HG03064 (cell line): ENCODE data around the gene TSPAN14.
A peak's percentile ranks its signal among the peaks of the same experiment; 100 is the strongest.
"Not testable (repeated sequence)": the region's sequence is repeated elsewhere in the genome, so short reads cannot be mapped to it uniquely, and the experiment has no call there.

Source experiments
- ATAC-seq: cut with Tn5 transposase; IDR thresholded peaks from one replicate; pipeline ENCODE4 v1.9.1; 2021; ENCODE audit warnings: low read depth; ENCODE audit not compliant: unreplicated experiment

TSPAN14 gene, protein sequence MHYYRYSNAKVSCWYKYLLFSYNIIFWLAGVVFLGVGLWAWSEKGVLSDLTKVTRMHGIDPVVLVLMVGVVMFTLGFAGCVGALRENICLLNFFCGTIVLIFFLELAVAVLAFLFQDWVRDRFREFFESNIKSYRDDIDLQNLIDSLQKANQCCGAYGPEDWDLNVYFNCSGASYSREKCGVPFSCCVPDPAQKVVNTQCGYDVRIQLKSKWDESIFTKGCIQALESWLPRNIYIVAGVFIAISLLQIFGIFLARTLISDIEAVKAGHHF

DNA sequence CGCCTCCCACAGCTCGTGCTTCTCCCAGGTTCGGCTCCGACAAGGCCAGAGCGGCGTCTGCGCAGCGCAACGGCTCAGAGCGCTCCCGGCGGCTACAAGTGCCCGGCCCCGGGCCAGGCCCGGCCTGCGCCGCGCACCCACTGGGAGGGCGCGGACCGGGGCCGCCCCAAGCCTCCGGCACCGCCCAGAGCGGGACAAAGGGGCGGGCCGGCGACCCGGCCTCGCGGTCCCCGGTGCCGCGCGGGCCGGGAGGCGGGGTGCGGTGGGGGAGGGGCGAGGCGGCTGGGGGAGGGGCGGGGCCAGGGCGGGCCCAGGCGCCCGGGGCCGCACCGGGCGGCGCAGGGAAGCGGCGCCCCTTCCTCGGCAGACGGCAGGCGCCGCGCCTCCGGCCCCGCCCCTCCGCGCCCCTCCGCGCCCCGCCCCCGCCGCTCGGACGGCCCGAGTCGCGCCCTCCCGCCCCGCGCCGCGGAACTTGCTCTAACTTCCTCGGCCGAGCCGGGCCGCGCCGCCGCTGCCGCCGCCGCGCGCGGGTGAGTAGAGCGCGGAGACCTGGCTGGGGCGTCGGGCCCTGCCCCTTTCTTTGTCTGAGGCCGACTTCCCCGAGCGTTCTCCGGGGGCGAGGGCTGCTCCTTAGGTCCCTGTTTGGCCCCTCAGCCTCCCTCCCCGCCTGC lies at the start of gene TSPAN14:
TSS of gene TSPAN14 (plus strand) at position 469 of the 671 bp plus-strand sequence. CDS start 34,924 bp downstream, outside the sequence.
- ATAC-seq, result peak; percentile 56

DNA sequence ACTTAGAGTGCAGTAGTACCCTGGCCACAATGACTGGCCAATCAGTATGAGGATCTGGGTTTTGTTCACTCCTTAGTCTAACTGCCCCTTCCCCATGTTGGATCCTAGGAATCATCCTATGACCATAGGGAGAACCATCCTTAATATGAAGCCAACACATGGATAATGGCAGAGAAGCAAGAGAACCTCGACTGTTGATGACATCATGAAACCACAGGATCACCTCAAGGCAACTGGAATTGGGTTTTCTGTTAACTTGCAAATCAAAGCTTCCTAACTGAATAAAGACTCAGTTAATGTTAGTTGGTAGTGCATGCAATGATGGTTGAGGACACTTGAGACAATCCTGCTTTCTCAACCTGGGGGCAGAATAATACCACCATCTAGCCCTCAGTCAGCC lies 49.1 kb upstream of the TSPAN14 start:
- no peak for ATAC-seq

DNA sequence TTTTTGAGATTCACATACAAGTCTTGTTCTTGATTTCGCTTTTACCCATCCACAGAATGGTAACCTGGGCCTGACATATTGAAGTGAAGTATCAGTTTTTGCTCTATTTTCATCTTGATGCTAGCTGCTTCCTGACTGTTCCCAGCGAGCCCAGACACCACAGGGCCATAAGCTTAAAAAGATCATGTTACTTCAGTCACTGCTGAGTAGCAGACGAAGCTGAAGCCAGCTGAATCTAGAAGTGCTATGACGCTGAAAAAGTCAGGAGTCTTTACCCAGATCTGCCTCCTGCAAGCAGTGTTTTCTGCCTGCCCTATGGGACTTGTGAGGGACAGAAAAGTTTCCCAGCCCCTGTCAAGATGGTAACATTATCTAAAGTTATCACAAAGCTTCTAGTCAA lies 48.5 kb upstream of the TSPAN14 start:
- no peak for ATAC-seq

DNA sequence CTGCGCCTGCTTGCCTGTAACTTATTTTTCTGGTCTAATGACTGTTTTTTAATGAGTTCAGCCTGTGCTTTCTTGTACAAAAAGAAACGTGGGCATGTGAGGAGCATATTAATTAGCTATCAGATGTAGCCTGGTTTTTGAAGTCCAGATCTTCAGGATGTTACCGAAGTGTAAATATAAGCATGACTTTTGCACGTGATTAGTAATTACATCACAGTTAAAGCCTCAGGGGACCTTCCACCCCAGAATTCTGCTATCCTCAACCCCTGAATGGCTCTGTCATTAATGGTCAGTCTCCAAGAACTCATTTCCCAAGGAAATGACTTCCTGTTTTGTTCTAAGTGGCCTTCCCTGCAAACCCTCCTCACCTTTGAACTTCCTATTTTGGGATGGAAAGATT lies 47.9 kb upstream of the TSPAN14 start:
- ATAC-seq, result no peak

DNA sequence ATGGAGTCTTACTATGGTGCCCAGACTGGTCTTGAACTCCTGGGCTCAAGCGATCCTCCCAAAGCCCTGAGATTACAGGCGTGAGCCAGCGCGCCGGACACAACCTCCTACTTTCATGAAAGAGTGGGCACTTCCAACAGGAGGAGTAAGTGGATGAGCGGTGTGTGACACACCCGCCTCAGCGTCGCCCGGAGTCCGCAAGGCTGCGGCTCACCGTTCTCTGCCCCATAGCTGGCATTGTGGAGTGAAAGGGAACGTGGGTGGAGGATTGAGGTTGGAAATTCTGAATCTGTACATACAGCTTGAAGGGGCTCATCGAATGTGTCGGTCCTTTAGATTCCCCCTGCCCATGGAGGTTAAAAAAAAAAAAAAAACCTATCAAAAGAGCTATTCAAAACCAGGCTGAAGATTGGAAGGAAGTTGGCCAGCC lies 46.3 kb upstream of the TSPAN14 start:
- peak; percentile 21 for ATAC-seq

DNA sequence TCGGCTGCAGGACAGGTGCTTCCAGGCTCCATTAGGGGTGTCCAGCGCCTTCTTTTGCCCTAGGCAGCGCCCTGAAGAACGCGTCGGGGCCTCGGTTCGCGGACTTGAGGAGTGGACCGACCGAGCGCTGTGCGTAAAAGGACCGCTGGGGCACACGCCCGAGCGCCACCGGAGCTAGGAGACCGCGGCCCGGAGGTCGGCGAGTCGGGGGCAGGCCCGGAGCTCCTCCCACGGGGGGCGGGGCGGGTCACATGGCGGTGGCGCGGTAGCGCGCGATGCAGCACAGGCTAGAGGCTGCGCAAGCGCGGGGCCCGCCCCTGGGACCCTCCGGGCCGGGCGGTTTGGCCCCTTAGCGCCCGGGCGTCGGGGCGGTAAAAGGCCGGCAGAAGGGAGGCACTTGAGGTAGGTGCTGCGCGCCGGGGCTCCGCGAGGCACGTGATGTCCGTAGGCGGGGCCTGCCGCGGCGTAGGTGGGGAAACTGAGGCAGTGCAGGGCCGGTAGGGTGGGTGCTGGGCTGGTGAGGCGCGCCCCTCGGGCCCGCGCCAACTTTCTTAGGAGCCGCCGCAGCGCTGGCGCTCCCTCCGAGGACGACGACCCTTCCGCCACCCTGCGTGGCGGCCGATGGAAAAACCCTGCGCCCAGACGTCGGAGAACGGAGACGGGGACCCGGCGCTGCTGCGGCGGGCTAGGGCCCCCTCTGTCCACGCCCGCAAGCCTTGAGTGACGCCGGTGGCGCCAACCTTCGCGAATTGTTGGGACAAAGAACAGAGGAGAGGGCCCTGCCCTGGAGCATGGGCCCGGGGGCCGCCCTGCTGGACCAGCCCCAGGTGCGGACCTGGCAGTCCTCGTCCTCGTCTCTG lies 45.6 kb upstream of the TSPAN14 start, which contains the start of gene PRXL2A:
TSS of gene PRXL2A (plus strand) at position 310 of the 860 bp plus-strand sequence. CDS start 11,917 bp downstream, outside the sequence.
- ATAC-seq, result peak; percentile 98

DNA sequence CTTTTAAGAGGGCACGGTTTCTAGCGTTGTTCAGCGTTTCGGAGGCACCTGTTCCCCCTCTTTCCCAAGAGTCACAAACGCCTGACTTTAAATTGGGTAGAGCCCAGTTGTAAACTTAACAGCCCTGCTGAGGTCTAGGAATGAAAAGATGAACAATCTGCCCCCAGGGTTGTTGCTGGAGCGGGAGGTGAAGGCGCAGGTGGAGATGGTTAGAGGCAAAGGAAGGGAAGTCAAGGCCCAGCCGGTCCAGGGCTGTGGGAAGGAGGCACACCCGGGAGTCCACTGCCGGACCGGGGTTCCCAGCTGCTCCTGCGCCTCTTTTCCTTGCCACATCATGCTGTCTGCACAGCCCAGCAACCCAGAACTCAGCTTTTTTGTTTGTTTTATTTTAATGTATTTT lies 45.0 kb upstream of the TSPAN14 start:
- ATAC-seq, result no peak

DNA sequence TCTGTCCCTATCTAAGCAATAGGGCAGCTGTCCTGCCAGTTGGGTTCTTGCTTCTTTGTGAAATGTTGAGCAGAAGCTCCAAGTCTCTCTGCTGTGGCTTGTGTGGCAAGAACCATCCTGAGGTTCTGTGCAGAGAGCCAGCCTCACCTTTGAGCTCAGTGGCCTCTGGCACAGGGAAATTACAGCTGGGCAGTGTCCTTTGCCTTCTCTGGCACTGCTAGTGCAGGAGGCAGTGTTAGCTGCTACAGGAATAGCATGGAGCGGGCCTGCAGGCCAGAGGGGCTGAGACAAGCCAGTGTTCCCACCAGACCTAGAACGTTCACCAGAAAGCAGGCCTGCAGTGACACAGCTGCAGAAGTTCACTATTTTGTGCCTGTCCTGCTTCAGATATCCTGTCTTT lies 44.0 kb upstream of the TSPAN14 start:
- ATAC-seq, result no peak

DNA sequence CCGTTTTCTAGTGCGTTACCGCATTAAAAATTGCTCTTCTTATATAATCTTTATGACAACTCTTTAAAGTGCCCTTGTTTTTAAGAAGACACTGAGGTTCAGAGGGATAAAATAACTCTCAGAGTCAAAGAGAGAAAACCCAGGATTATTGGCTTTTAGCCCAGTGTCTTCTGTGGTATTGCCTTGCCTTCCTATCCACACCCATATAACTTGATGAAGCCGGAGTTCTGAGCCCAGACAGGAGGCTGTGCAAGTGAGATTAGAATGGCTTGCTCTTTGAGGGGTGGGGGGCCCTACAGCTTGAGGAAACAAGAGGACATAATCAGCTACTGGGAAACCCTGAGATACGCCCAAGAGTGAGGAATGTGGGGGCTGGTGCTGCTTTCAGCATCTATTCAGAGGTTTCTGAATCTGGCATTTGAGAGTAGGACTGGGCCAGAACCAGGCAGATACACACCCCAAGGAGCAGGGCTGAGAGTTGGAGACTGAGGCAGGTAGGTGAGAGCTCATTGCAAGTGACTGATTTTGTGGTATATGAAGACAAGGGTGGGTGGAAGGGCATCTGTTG lies 43.4 kb upstream of the TSPAN14 start:
- no peak for ATAC-seq

DNA sequence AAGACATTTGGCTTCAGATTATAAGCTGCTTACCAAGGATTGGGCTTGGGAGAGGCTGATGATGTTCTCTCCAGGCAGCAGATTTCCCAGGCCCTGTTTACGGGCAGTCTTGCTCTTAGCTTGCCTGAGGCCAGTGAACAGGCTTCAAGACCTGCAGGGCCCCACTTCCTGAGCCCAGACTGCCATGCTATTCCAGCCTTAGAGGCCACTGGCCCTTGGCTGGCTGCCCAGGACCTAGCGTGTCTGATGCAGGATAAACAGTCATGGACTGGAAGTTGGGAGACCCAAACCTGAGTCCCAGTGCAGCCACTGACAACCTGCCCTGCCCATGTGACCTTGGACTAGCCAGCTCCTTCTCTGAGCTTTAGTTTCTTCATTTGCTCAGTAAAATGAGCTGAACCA lies 42.8 kb upstream of the TSPAN14 start:
- no peak for ATAC-seq

DNA sequence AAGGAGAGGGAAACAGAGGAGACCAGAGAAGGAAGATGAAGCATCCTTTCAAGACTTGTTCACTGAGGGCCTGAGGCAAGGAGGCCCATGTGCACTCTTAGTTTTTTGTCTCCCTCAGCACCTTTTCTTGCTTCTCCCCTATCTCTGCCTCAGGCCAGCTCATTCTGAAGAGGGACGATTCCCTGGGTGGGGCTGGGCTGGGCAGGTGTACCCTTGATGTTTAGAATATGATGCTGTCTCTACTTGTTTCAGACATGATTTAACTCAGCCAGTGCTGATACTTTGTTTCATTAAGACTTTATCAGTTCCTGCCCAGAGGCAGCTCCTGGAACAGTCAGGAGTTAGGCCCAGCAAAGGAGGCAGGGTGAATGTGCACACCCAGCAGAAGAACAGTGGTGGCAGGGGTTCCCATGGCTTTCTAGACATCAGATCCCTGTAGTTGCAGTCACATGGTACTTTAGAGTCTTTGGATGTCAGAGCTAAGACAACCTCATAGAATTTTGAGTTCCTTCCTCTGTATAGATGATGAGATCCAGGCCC lies 42.4 kb upstream of the TSPAN14 start:
- no peak for ATAC-seq

DNA sequence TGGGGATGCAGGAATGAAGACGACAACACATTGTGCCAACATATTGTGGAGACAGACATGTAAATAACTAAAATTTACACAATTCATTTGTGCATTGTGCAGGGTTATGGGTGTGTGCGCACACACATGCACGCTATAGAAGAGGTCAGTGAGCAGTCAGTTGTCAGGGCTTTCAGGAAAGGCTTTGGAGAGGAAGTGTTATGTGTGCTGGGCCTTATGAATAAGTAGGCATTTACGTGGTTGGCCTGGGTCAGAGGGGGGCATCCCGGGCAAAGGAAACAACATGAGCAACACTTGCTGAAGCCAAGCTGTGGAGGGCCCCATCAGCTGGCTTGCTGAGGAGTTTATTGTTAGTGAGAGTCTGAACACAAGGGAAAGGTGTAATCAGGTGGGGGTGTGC lies 41.6 kb upstream of the TSPAN14 start:
- ATAC-seq, result no peak

DNA sequence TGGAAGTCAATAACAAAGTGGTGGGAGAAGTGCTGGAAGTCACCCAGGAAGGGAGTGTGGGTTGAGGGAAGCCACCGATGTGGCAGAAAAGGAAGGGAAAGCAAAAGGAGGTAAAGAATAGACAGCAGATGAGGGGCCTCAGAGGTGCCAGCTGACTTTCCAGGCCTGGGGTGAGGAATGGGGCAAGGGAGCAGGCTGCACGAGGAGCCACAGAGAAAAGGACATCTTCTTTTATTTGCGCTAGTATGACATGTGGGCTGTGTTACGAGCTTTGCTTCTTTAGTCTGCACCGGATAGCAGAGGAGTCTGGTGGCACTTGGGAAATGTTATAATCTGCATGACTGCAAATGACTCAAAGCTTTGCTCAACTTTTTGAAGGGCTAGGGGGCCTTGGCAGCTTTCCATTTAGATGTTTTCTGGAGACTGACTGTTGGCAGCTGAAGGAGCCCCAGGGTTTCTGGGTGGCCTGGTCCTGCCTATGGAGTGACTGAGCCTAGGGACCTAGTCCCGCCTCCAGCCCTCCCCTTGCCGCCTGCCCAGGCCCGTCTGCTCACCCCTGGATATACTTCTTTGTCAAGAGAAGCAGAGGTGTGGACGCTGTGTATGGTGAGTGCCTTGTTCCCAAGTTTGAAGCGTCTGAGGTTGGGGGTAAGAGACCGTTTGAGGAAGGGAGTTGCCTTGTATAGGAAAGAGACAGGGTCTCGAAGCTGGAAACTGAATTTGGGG lies 40.7 kb upstream of the TSPAN14 start:
- no peak for ATAC-seq

DNA sequence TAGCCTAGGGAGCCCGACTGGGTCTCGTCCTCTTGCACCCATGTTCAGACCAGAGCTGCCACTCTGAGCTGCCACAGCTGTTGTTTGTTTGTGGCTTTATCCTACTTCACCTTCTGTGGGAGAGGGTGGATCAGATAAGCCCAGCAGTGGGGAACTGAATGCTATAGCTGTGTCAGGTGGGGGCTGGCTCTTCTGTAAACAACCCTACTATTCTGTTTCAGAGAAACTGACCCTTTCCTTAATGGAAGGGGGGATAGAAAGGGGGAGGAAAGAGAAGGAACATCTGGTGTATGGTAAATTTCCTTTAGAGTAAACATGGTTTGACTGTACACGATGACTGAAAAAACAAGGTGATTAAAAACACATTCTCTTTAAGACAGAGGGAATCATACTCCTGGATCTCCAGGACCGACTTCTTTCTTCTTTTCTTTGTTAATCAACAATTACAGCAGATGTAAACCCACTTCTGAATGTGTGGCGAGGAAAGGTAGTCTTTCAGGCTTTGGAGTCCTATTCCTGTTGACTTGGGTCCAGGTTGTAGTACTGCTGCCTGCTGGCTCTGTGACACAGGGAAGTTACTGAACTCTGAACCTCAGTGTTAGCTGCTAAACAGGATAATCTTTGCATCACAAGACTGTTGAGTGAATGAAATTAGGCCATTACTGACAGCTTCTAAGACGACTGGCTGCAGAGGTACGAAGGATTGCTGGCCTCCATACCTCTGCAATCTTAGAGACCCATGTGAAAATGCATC lies 39.8 kb upstream of the TSPAN14 start:
- no peak for ATAC-seq

DNA sequence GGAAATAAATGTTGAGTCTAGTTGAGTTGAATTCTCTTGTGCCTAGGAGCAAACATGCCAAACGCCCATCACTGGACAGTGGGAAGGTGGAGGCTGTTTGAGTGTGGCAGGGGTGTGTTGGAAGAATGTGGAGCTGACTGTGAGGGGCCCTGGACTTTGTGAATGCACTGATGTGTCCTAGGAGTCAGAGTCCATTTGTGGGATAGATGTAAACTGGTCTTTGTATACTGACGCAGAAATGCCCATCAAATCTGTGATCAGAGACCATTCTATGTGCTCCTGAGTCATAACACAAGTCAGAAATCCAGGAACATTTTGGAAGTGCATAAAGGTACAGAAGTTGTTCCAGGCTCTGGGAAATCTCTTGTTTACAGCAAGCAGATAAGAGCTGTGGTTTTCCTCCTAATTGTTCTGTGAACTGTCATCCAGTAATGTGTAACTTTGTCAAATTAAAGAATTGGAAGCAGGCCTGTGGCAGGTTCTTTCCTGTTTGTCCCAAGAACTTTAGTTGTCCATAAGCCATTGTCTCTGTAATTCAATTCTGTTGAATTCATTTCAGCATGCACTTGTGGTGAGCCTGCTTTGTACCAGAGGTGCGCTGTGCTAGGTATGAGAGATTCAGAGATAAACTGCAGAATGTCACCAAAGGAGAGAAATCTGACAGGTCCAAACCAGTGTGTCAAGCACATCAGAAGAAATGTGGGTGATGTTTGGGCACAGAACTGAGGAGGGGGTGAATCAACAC lies 38.2 kb upstream of the TSPAN14 start:
- ATAC-seq, result no peak

DNA sequence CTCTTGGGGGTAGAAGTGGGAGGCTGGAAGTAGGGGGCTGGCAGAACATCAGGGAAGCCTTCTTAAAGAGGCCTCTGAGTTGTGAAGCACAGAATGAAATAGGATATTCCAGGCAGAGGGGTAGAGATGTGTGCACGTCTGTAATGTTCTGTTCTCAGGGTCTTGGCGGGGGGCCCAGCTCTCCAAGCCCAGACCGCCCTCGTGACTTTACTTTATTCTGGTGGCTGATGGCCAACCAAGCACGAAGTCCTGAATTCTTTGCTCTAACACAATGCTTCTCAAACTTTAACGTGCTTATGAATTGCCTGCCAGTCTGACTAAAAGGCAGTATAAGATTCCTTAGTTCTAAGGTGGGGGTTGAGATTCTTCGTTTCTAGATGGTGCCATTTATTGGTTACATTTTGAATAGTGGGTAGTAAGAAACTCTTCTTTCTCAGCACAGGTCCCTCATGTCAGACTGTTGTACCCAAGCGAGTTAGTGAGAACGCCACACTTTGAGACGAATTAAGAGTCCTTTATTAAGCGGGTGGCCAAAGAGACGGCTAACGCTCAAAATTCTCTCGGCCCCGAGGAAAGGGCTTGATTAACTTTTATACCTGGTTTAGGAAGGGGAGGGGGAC lies 37.5 kb upstream of the TSPAN14 start:
- ATAC-seq, result no peak

DNA sequence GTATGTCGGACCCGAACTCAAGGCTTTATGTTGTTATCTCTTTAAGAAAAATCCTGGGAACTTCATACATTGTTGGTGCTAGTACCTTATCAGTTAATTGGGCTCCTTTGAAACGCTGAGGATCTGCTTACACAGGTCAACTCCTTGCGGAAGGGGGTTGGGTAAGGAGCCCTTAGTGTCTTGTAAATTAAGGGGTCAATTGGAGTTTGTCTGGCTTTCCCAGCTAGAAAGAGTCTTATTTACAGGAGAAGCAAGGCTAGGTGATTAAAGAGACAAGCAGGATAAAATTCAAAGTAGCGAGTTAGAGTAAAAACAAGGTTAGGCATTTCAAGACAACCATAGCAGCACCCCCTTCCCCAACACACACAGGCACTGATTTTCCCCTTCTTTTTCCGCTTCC lies 36.9 kb upstream of the TSPAN14 start:
- not testable (repeated sequence) for ATAC-seq

DNA sequence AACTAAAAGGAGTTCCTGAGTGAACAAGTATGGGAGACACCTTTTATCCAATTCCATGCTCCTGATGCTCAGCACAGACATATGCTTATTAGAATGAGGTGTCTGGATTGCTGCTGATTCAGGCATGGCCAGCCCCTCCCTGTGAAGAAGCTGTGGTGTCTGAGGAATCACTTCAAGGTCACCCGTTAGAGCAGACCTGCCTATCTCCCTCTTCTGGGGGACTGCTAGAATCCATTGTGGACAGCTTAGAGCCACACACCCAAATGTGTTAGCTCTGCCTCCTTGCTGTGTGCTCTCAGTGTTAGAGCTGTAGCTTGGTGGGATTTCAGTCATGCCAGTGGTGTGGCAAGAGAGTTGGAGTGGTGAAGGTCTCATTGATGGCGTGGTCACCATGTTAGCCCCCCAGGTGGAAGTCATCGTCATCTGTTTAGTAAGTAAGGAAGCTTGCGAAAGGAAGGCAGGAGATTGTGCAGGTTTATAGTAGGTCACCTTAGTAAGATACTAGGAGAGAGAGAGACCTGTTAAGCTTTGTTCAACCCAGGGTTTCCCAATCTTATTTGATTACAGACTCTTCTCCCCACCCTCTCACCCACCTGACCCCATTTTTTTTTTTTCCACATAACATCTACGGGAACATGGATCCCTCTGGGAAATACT lies 32.9 kb upstream of the TSPAN14 start:
- peak; percentile 21 for ATAC-seq
